H9 (cell line): Measurements from ENCODE around the gene SLC22A6. TPM values are rescaled to one million over a fixed set of nuclear protein-coding genes. Genes with fewer than 3 reads are reported as not detected.

Experiments used
- DNase-seq: peaks from one replicate; pipeline ENCODE4 v3.0.0-alpha.2; 2017
- H2AFZ ChIP-seq: one replicate; pipeline ENCODE4 v1.6.1; 2013; ENCODE audit warnings: mild to moderate bottlenecking, low read length, control low read depth, moderate library complexity
- H2AK5ac ChIP-seq: 2 replicates; pipeline ENCODE4 v1.6.1; 2013; ENCODE audit warnings: low read length, control low read depth, mixed read lengths; ENCODE audit not compliant: insufficient read length
- H2BK120ac ChIP-seq: one replicate; pipeline ENCODE4 v1.6.1; 2013; ENCODE audit warnings: low read depth, mild to moderate bottlenecking, low read length, control low read depth, inconsistent platforms; ENCODE audit not compliant: poor library complexity, severe bottlenecking
- H2BK12ac ChIP-seq: 2 replicates; pipeline ENCODE4 v1.6.1; 2013; ENCODE audit warnings: low read length, control low read depth, mixed read lengths, low read depth; ENCODE audit not compliant: insufficient read length
- H2BK15ac ChIP-seq: 2 replicates; pipeline ENCODE4 v1.6.1; 2013; ENCODE audit warnings: low read depth, low read length, control low read depth
- H2BK20ac ChIP-seq: one replicate; pipeline ENCODE4 v1.6.1; 2013; ENCODE audit warnings: low read depth, mild to moderate bottlenecking, low read length, control low read depth, inconsistent platforms; ENCODE audit not compliant: poor library complexity, severe bottlenecking
- H2BK5ac ChIP-seq: 2 replicates; pipeline ENCODE4 v1.6.1; 2013; ENCODE audit warnings: low read length, control low read depth, mixed read lengths; ENCODE audit not compliant: insufficient read length
- H3K14ac ChIP-seq: 2 replicates; pipeline ENCODE4 v1.6.1; 2013; ENCODE audit warnings: low read length, control low read depth; ENCODE audit not compliant: insufficient read depth
- H3K18ac ChIP-seq: 2 replicates; pipeline ENCODE4 v1.6.1; 2013; ENCODE audit warnings: low read depth, mild to moderate bottlenecking, mixed read lengths, low read length, control low read depth; ENCODE audit not compliant: insufficient read length
- H3K23ac ChIP-seq: 2 replicates; pipeline ENCODE4 v1.6.1; 2013; ENCODE audit warnings: low read length, control low read depth, mixed read lengths, low read depth; ENCODE audit not compliant: insufficient read length
- H3K23me2 ChIP-seq: 2 replicates; pipeline ENCODE4 v1.6.1; 2013; ENCODE audit warnings: low read depth, mild to moderate bottlenecking, mixed read lengths, low read length, control low read depth; ENCODE audit not compliant: insufficient read length, poor library complexity, severe bottlenecking
- H3K27ac ChIP-seq: 2 replicates; pipeline ENCODE4 v1.5.1; 2013; ENCODE audit warnings: low read length, control low read depth, mixed read lengths, low read depth; ENCODE audit not compliant: insufficient read length
- H3K27me3 ChIP-seq: 2 replicates; pipeline ENCODE4 v1.6.1; 2013; ENCODE audit warnings: low read length, control low read depth, inconsistent platforms; ENCODE audit not compliant: insufficient read depth
- H3K4ac ChIP-seq: 2 replicates; pipeline ENCODE4 v1.6.1; 2013; ENCODE audit warnings: low read depth, mild to moderate bottlenecking, control low read depth, inconsistent platforms, low read length, moderate library complexity
- H3K4me1 ChIP-seq: 2 replicates; pipeline ENCODE4 v1.6.1; 2013; ENCODE audit warnings: low read length, control low read depth, inconsistent platforms; ENCODE audit not compliant: insufficient read depth
- H3K4me2 ChIP-seq: 2 replicates; pipeline ENCODE4 v1.6.1; 2013; ENCODE audit warnings: low read length, control low read depth, mixed read lengths; ENCODE audit not compliant: insufficient read length, insufficient read depth
- H3K56ac ChIP-seq: 2 replicates; pipeline ENCODE4 v1.6.1; 2013; ENCODE audit warnings: low read depth, mild to moderate bottlenecking, mixed read lengths, low read length, control low read depth; ENCODE audit not compliant: insufficient read length
- H3K79me1 ChIP-seq: 2 replicates; pipeline ENCODE4 v1.6.1; 2013; ENCODE audit warnings: low read depth, mild to moderate bottlenecking, moderate library complexity, low read length, control low read depth, inconsistent platforms; ENCODE audit not compliant: insufficient read depth, poor library complexity, severe bottlenecking
- H3K79me2 ChIP-seq: 2 replicates; pipeline ENCODE4 v1.6.1; 2013; ENCODE audit warnings: low read length, control low read depth, inconsistent platforms; ENCODE audit not compliant: insufficient read depth
- H3K9ac ChIP-seq: 2 replicates; pipeline ENCODE4 v1.6.1; 2013; ENCODE audit warnings: low read length, control low read depth, mixed read lengths; ENCODE audit not compliant: insufficient read length; ENCODE audit errors: extremely low read depth
- H3K9me3 ChIP-seq: one replicate; pipeline ENCODE4 v1.6.1; 2013; ENCODE audit warnings: low read depth, low read length, inconsistent platforms; ENCODE audit not compliant: control insufficient read depth
- H3T11ph ChIP-seq: one replicate; pipeline ENCODE4 v1.6.1; 2013; ENCODE audit warnings: mild to moderate bottlenecking, low read length, control low read depth, inconsistent platforms
- H4K20me1 ChIP-seq: one replicate; pipeline ENCODE4 v1.6.1; 2013; ENCODE audit not compliant: control insufficient read depth, insufficient read length, insufficient read depth
- H4K5ac ChIP-seq: 2 replicates; pipeline ENCODE4 v1.6.1; 2013; ENCODE audit warnings: low read depth, mild to moderate bottlenecking, mixed read lengths, low read length, control low read depth; ENCODE audit not compliant: insufficient read length
- H4K8ac ChIP-seq: replicated peaks from 2 replicates; pipeline ENCODE4 v1.6.1; 2013; ENCODE audit warnings: low read length, control low read depth, mixed read lengths, low read depth; ENCODE audit not compliant: insufficient read length
- H4K91ac ChIP-seq: 2 replicates; pipeline ENCODE4 v1.6.1; 2013; ENCODE audit warnings: low read depth, mild to moderate bottlenecking, moderate library complexity, mixed read lengths, low read length, control low read depth; ENCODE audit not compliant: insufficient read length
- H3K27ac Mint-ChIP-seq, 3 experiments: 2 replicates in 2 of 3; 3 replicates in 1 of 3; pipeline ENCODE4 v1.8.0; 2020 to 2021; ENCODE audit warnings: mixed read lengths in 3 of 3, mild to moderate bottlenecking in 1 of 3, moderate library complexity in 1 of 3
- H3K27me3 Mint-ChIP-seq: 2 replicates; pipeline ENCODE4 v1.8.0; 2021; ENCODE audit warnings: low read depth, mild to moderate bottlenecking, moderate library complexity, mixed read lengths
- H3K36me3 Mint-ChIP-seq, 3 experiments: 2 replicates in 2 of 3; 3 replicates in 1 of 3; pipeline ENCODE4 v1.8.0; 2020 to 2021; ENCODE audit warnings: low read depth in 3 of 3, mixed read lengths in 3 of 3; ENCODE audit not compliant: insufficient read depth in 1 of 3
- H3K4me1 Mint-ChIP-seq, 2 experiments: 2 replicates each; pipeline ENCODE4 v1.8.0; 2020; ENCODE audit warnings: mixed read lengths in 2 of 2
- H3K4me3 Mint-ChIP-seq, 2 experiments: 2 replicates in 1 of 2; 3 replicates in 1 of 2; pipeline ENCODE4 v1.8.0; 2020 to 2021; ENCODE audit warnings: mild to moderate bottlenecking in 2 of 2, mixed read lengths in 2 of 2, moderate library complexity in 1 of 2
- H3K9me3 Mint-ChIP-seq, 2 experiments: 2 replicates in 1 of 2; 3 replicates in 1 of 2; pipeline ENCODE4 v1.8.0; 2020; ENCODE audit warnings: mild to moderate bottlenecking in 2 of 2, mixed read lengths in 2 of 2, moderate library complexity in 1 of 2
- CTCF ChIP-seq: fragments of 200-600 bp; sonication (generic); conservative IDR thresholded peaks from 3 replicates; pipeline ENCODE4 v1.8.0; 2021; ENCODE audit warnings: antibody characterized with exemption, mild to moderate bottlenecking
- WGBS: extraction: QIAGEN DNeasy Blood & Tissue Kit; methylation state at CpG from one replicate; pipeline ENCODE4 v1.1.7; 2013; ENCODE audit warnings: missing lambda C conversion rate, low lambda C conversion rate, mixed read lengths; ENCODE audit not compliant: insufficient read length; ENCODE audit errors: extremely low coverage; 5-methylcytosine and 5-hydroxymethylcytosine counted together
- total RNA-seq: library from RNA; stranded (reverse); gene quantifications from 2 replicates; pipeline ENCODE4 v1.2.1, GENCODE V29; 2021

SLC22A6 gene
- total RNA-seq, 1 experiment from 2014 or later = not detected

- Mint-ChIP-seq H3K9me3 (no peaks in the 10 kb centered on the region), H3K4me3 (no peak overlapping the region), H3K36me3 (peaks cover 0 to 1% (median 0%) of the 10 kb centered on the region in 3 experiments; a peak in 1 of 7 replicates), H3K4me1 (peaks cover 8 to 14% of the 10 kb centered on the region in 2 experiments), H3K27me3 (peaks cover 8% of the 10 kb centered on the region), H3K27ac (no peak overlapping the region)
- H3K4me2 ChIP-seq = no peak overlapping the region
- H4K91ac ChIP-seq = no peak overlapping the region
- no peaks in the 10 kb centered on the region for H4K20me1 ChIP-seq
- H3K79me2 ChIP-seq = no peaks in the 10 kb centered on the region
- no peak overlapping the region for H3K56ac ChIP-seq
- no peaks in the 10 kb centered on the region for H3K9me3 ChIP-seq
- H2BK20ac ChIP-seq = no peak overlapping the region
- H2AK5ac ChIP-seq = no peak overlapping the region
- no peak overlapping the region for H3K4ac ChIP-seq
- no peaks in the 10 kb centered on the region for H3K27me3 ChIP-seq
- no CpG with 5 or more reads among the region's 7 CpGs for whole genome bisulfite sequencing
- H3K79me1 ChIP-seq = no peaks in the 10 kb centered on the region
- no peaks in the 10 kb centered on the region; the same call in 1 of the 2 replicates for H3K4me1 ChIP-seq
- no peak overlapping the region for H3K14ac ChIP-seq
- no peak overlapping the region for H3K9ac ChIP-seq
- no peak overlapping the region for H2BK15ac ChIP-seq
- H3K23me2 ChIP-seq = no peaks in the 10 kb centered on the region
- no peak overlapping the region for H2AFZ ChIP-seq
- H3K27ac ChIP-seq = no peak overlapping the region
- no peak for DNase-seq
- no peak overlapping the region for H4K8ac ChIP-seq
- no peak overlapping the region for H2BK12ac ChIP-seq
- no peak overlapping the region for H4K5ac ChIP-seq
- no peak overlapping the region for H3K18ac ChIP-seq
- H2BK5ac ChIP-seq = no peak overlapping the region
- H3K23ac ChIP-seq = no peak overlapping the region
- no peak overlapping the region for H2BK120ac ChIP-seq
- H3T11ph ChIP-seq = no peak overlapping the region
- TF ChIP-seq CTCF = no peak
These were observed 14.9 kb upstream of the SLC22A6 start for GRCh38 chr11:62999649-63000048.
